Pancreas (tissue), 10 donors: ENCODE data around the gene TMC5. TPM values are rescaled to one million over a fixed set of nuclear protein-coding genes. Genes with fewer than 3 reads are reported as not detected.
A peak's percentile ranks its signal among the peaks of the same experiment; 100 is the strongest.
"Not testable (repeated sequence)": the region's sequence is repeated elsewhere in the genome, so short reads cannot be mapped to it uniquely, and the experiment has no call there.

Source experiments
- ATAC-seq, 4 donors: fragments of 200-7000 bp; cut with Tn5 transposase; one replicate each; pipeline versions ENCODE4 v1.8.0 to v1.9.1; 2020; ENCODE audit warnings: mild to moderate bottlenecking in 4 of 4, moderate library complexity in 4 of 4
- DNase-seq, 6 donors: peaks; one replicate each; pipeline ENCODE4 v3.0.0-alpha.2; 2020
- FAIRE-seq: peaks from 2 replicates; lab custom pipeline; 2012; peaks lifted over from hg19 to GRCh38; lab: Jason Lieb, UNC
- H3K27ac ChIP-seq, 4 donors: fragments of 200-600 bp; sonication (generic); 1 replicate in 3 of 4; 2 replicates in 1 of 4; pipeline versions ENCODE4 v1.5.0 to v1.8.0; 2020
- H3K27me3 ChIP-seq, 4 donors: fragments of 200-600 bp; one replicate each; pipeline ENCODE4 v1.8.0; 2021
- H3K36me3 ChIP-seq, 3 donors: fragments of 200-600 bp; sonication (generic) in 1 of 3; one replicate each; pipeline versions ENCODE4 v1.5.0 to v1.8.0; 2020 to 2021
- H3K4me1 ChIP-seq, 3 donors: fragments of 200-600 bp; one replicate each; pipeline ENCODE4 v1.8.0; 2021
- H3K4me3 ChIP-seq, 4 donors: fragments of 200-600 bp; sonication (generic) in 2 of 4; one replicate each; pipeline versions ENCODE4 v1.5.0 to v1.8.0; 2020 to 2021
- H3K9me3 ChIP-seq, 4 donors: fragments of 200-600 bp; one replicate each; pipeline ENCODE4 v1.8.0; 2021
- WGBS, 2 donors: extraction: QIAGEN DNeasy Blood & Tissue Kit; methylation state at CpG; one replicate each; pipeline ENCODE4 v1.1.7; 2013; 5-methylcytosine and 5-hydroxymethylcytosine counted together
- intact Hi-C, 3 donors: fragments of 100-400 bp; cut with DNase I; formaldehyde crosslinking; loops; one replicate each; pipeline versions ENCODE4 v1.11.1 to v1.14.2; 2022
- polyA plus RNA-seq, 2 donors: library from polyadenylated mRNA; stranded (reverse); fragments of 200-250 nt; gene quantifications; one replicate each; pipeline ENCODE4 v1.2.3, GENCODE V29; 2013
- total RNA-seq, 6 donors: library from RNA; stranded (reverse); fragmentation: NEBNext Ultra II Directional in 4 of 6; extraction: Animal tissue kit (Norgen Biotek cat#: 25700) in 4 of 6; gene quantifications; one replicate each; pipeline versions ENCODE4 v1.2.1 to v1.2.4, GENCODE V29; 2021 to 2023
- TF ChIP-seq, protein P1 (sequence below), 4 donors: fragments of 200-600 bp; sonication (generic) in 3 of 4; IDR thresholded peaks; one replicate each; pipeline versions ENCODE4 v1.5.0 to v1.8.0; 2021; ENCODE audit warnings: antibody characterized with exemption in 4 of 4
- donor health status: healthy with polysubstance abuse.
- donor health status: DM: no; HTN: no; CAD: no; lungs with moderate emphysema.
- donor health status: DM: no; HTN: no; CAD: no.
- donor health status: control.
- donor health status: control.
- donor health status: Bipolar disorder and iron deficiency.
- donor health status: DM: yes; HTN: yes; CAD: no.
- donor health status: DM: no; HTN: no; CAD: no.
- donor health status: DM: no; HTN: no; CAD: no.
- donor health status: DM: yes; HTN: yes; CAD: no.

The TMC5 gene
- total and polyA plus RNA-seq, 8 donors: 1.3 to 24.8 (median 5.3) TPM

DNA sequence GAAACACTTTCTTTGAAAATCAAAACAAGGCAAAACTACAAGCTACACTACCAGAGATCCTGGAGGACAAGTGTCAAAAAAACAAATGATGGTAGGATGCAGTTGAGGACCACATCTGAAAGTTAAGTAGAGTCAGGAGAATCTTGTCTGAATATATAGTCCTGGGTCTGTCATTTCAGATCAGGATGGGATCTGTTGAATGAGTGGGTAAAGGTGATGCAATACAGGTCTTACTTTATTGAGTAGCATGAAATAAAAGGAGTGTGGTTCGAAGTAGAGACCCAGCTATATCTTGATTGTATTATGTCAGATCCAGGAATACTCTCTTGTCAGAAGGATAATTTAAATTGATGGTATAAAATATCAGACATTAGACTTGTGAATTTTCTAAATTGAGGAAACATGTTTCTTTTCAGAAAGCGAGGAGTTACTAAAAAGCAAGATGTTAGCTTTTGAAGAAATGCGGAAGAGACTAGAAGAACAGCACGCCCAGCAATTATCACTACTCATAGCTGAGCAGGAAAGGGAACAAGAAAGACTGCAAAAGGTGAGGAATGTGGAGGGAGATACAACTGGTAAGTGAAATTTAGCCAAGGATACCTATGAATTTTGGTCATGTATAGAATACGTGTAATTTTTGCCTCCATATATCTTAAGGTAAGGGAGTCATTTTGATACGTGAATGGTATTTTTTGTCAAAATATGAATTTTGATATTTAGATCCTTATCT lies 122.7 kb downstream of the TMC5 start:
- FAIRE-seq: no peak

DNA sequence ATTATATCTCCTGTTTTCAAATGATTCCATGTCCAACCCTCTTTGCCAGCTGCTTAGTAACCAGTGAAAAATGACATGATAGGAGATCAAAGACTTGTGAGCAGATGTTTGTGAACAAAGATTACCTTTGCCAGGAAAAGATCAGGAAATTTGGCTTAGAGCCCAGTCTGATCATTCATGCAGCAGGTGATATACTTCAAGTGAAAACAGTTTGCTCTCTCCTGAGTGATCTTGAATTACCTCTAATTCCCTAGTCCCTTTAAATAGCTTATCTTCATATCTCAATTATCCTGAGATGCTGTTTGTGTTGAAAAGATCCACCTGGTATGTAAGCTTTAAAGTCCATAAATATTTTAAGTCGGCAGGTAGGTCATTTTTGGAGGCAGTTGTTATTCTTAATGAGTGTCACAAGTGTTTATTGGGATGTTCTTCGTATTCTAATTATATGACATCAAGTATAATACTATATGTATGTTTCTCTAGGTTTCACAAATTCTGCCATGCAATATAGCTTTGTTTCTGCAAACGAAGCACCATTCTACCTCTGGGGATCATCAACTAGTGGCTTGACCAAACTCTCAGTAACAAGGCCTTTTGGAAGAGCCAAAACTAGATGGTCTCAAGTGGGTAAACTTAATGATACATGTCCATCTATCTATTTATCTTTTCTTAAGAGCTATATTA lies 124.6 kb downstream of the TMC5 start:
- WGBS, 2 donors: 68 to 73% methylated on average over 3 of the region's 3 CpGs
- intact Hi-C loops: no loop called here
- no peak overlapping the region for H3K27ac ChIP-seq
- H3K36me3 ChIP-seq: peaks cover 0 to 24% (median 0%) of the 10 kb centered on the region in 3 donors
- ATAC-seq: peak; percentile 35 to 87 (median 80)
- TF ChIP-seq, protein P1, sequence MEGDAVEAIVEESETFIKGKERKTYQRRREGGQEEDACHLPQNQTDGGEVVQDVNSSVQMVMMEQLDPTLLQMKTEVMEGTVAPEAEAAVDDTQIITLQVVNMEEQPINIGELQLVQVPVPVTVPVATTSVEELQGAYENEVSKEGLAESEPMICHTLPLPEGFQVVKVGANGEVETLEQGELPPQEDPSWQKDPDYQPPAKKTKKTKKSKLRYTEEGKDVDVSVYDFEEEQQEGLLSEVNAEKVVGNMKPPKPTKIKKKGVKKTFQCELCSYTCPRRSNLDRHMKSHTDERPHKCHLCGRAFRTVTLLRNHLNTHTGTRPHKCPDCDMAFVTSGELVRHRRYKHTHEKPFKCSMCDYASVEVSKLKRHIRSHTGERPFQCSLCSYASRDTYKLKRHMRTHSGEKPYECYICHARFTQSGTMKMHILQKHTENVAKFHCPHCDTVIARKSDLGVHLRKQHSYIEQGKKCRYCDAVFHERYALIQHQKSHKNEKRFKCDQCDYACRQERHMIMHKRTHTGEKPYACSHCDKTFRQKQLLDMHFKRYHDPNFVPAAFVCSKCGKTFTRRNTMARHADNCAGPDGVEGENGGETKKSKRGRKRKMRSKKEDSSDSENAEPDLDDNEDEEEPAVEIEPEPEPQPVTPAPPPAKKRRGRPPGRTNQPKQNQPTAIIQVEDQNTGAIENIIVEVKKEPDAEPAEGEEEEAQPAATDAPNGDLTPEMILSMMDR (IDR thresholded peaks at IDR 0.05): no peak
- peaks cover 0 to 11% (median 9%) of the 10 kb centered on the region in 3 donors for H3K4me1 ChIP-seq
- no peaks in the 10 kb centered on the region for H3K27me3 ChIP-seq
- peak in 1 of 6 donors; percentile 35 for DNase-seq
- no peak overlapping the region for H3K4me3 ChIP-seq
- FAIRE-seq: peak; percentile 32
- H3K9me3 ChIP-seq: no peaks in the 10 kb centered on the region

More for the DNA sequence above, 122.7 kb downstream of the TMC5 start:
- no peak overlapping the region for H3K27ac ChIP-seq
- H3K27me3 ChIP-seq: no peaks in the 10 kb centered on the region
- TF ChIP-seq, protein P1 (IDR thresholded peaks at IDR 0.05): no peak
- H3K4me1 ChIP-seq: peaks cover 0 to 11% (median 9%) of the 10 kb centered on the region in 3 donors
- H3K9me3 ChIP-seq: no peaks in the 10 kb centered on the region
- ATAC-seq (no peak), DNase-seq (no peak)
- 96 to 98% methylated on average over 6 of the region's 6 CpGs for WGBS, 2 donors
- peaks cover 0 to 11% (median 5%) of the 10 kb centered on the region in 3 donors for H3K36me3 ChIP-seq
- intact Hi-C loops: no loop called here
- H3K4me3 ChIP-seq: no peak overlapping the region

DNA sequence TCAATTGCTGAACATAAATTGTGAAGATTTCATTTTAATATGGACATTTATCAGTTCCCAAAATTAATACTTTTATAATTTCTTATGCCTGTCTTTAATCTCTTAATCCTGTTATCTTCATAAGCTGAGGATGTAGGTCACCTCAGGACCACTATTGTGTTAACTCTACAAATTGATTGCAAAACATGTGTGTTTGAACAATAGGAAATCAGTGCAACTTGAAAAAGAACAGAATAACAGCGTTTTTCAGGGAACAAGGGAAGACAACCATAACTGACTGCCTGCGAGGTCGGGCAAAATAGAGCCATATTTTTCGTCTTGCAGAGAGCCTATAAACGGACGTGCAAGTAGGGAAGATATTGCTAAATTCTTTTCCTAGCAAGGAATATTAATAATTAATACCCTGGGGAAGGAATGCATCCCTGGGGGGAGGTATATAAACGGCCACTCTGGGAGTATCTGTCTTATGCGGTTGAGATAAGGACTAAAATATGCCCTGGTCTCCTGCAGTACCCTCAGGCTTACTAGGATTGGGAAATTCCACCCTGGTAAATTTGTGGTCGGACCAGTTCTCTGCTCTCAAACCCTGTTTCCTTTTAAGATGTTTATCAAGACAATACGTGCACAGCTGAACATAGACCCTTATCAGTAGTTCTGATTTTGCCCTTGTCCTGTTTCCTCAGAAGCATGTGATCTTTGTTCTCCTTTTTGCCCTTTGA lies 125.8 kb downstream of the TMC5 start:
- intact Hi-C loops, DNase-seq, H3K27me3 ChIP-seq, H3K4me3 ChIP-seq, ATAC-seq, FAIRE-seq, H3K27ac ChIP-seq, H3K9me3 ChIP-seq: not testable (repeated sequence)
- H3K36me3 ChIP-seq: peaks cover 0 to 24% (median 0%) of the 10 kb centered on the region in 3 donors
- peaks cover 0 to 11% (median 9%) of the 10 kb centered on the region in 3 donors for H3K4me1 ChIP-seq
- 83 to 85% methylated on average over 10 of the region's 10 CpGs for WGBS, 2 donors

DNA sequence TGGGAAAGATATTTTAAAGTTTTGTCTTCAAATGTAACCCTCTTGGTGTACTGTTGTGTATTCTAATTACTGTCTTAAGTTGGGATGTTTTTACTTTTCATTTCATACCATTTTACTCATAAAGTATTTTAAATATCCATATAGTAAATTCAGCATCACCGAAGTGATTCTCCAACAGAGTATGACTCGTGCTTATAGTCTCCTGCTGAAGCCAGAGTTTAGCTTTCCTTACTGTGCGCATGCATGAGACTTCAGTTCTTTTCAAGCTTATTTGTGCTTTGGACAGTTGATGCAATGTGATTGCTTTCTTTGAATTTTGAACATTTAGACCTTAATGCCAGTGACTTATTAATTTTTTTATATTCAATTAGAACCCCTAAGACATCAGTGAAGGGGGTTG lies 130.5 kb downstream of the TMC5 start:
- no peaks in the 10 kb centered on the region for H3K9me3 ChIP-seq
- intact Hi-C loops: no loop called here
- DNase-seq (no peak), FAIRE-seq (no peak), ATAC-seq (no peak)
- no peaks in the 10 kb centered on the region for H3K4me1 ChIP-seq
- peaks cover 0 to 19% (median 0%) of the 10 kb centered on the region in 3 donors for H3K36me3 ChIP-seq
- no peak overlapping the region for H3K4me3 ChIP-seq
- H3K27me3 ChIP-seq: no peaks in the 10 kb centered on the region
- H3K27ac ChIP-seq: no peak overlapping the region
- TF ChIP-seq, protein P1 (IDR thresholded peaks at IDR 0.05): no peak
- WGBS, 2 donors: 96 to 99% methylated on average over 3 of the region's 3 CpGs

Other genes with a start within 250 kb of the TMC5 start
- gene SYT17, start 249.6 kb upstream of the TMC5 start, total RNA-seq: 1 to 10 TPM; 2.0 to 5.6 (median 2.7) TPM
- gene SYT17, start 249.6 kb upstream of the TMC5 start, polyA plus RNA-seq: 10 to 100 TPM in 1 of 2 donors, 1 to 10 TPM in 1; 2.2 to 11.4 TPM
- under 1 TPM in 1 of 6 donors, not detected in 5; 0.09 TPM for gene CLEC19A, start 132.2 kb upstream of the TMC5 start, total RNA-seq
- not detected for gene CLEC19A, start 132.2 kb upstream of the TMC5 start, polyA plus RNA-seq
- 10 to 100 TPM; 23.3 to 39.4 (median 28.2) TPM for gene GDE1, start 104.2 kb downstream of the TMC5 start, total RNA-seq
- 10 to 100 TPM; 14.3 to 18.2 TPM for gene GDE1, start 104.2 kb downstream of the TMC5 start, polyA plus RNA-seq
- gene CCP110, start 106.1 kb downstream of the TMC5 start, total RNA-seq: 1 to 10 TPM; 4.3 to 7.9 (median 5.4) TPM
- gene CCP110, start 106.1 kb downstream of the TMC5 start, polyA plus RNA-seq: 1 to 10 TPM; 2.7 to 4.8 TPM
- 10 to 100 TPM; 15.2 to 35.3 (median 21.5) TPM for gene VPS35L, start 137.8 kb downstream of the TMC5 start, total RNA-seq
- 10 to 100 TPM; 22.2 to 23.8 TPM for gene VPS35L, start 137.8 kb downstream of the TMC5 start, polyA plus RNA-seq